PFSK-1 (cell line): ENCODE measurements around the gene SDCCAG8.

Experiments used
- FOXP2 ChIP-seq: optimal IDR thresholded peaks from 2 replicates; pipeline ENCODE3; 2011; ENCODE audit warnings: borderline replicate concordance, control low read depth, inconsistent platforms; ENCODE audit not compliant: insufficient read depth; ENCODE audit errors: extremely low read length, extremely low read depth
- POLR2AphosphoS5 ChIP-seq: IDR thresholded peaks from 2 replicates; pipeline ENCODE4 v1.6.1; 2012; ENCODE audit warnings: low read depth, mild to moderate bottlenecking, control low read depth, low read length, moderate library complexity
- REST ChIP-seq, 2 experiments: IDR thresholded peaks; 2 replicates each; pipeline versions ENCODE4 v1.6.1 to v1.8.0; 2011 to 2012; ENCODE audit warnings: low read depth in 2 of 2, low read length in 2 of 2, control low read depth in 1 of 2, inconsistent platforms in 1 of 2, mild to moderate bottlenecking in 1 of 2, moderate library complexity in 1 of 2; ENCODE audit not compliant: insufficient read depth in 1 of 2
- SIN3A ChIP-seq: IDR thresholded peaks from 2 replicates; pipeline ENCODE4 v1.6.1; 2012; ENCODE audit warnings: mild to moderate bottlenecking, low read length, moderate library complexity, borderline replicate concordance; ENCODE audit not compliant: insufficient read depth
- TAF1 ChIP-seq: IDR thresholded peaks from 2 replicates; pipeline ENCODE4 v1.6.1; 2012; ENCODE audit warnings: low read length, control low read depth, borderline replicate concordance; ENCODE audit not compliant: insufficient read depth

Gene SDCCAG8

GRCh38 chr1:243411472-243411871, 155.6 kb downstream of the SDCCAG8 start:
- TF ChIP-seq SIN3A (no peak), FOXP2 (no peak), REST (IDR thresholded peaks at IDR 0.05; ENCODE audit: insufficient read depth in 1 of 2, low read depth in 2 of 2, low read length in 2 of 2) (no peak), TAF1 (no peak), POLR2AphosphoS5 (no peak)

- TF ChIP-seq POLR2AphosphoS5 (no peak), FOXP2 (no peak), TAF1 (no peak), REST (IDR thresholded peaks at IDR 0.05; ENCODE audit: insufficient read depth in 1 of 2, low read depth in 2 of 2, low read length in 2 of 2) (no peak), SIN3A (no peak)
Measured at GRCh38 chr1:243413431-243414151, 157.8 kb downstream of the SDCCAG8 start.

DNA sequence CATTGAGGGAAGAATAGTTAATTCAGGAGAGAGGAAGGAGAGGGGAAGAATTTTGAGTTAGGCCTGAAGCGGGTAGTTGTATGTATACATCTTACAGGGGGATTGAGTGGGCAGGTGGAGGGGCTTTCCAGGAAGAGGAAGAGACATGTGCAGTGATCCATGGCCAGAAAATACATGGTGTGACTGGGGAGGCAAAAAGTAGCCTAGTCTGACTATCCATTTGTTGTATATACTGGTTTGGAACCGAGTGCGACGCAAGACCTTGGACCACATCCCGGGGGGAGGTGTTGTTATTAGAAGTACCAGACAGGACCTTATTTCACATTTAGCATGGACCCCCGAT, 158.3 kb downstream of the SDCCAG8 start:
- TF ChIP-seq POLR2AphosphoS5, result no peak
- no peak for TF ChIP-seq REST (IDR thresholded peaks at IDR 0.05; ENCODE audit: insufficient read depth in 1 of 2, low read depth in 2 of 2, low read length in 2 of 2)
- no peak for TF ChIP-seq TAF1
- TF ChIP-seq SIN3A, result no peak
- TF ChIP-seq FOXP2, result no peak

GRCh38 chr1:243415663-243416408, 160.0 kb downstream of the SDCCAG8 start:
- TF ChIP-seq FOXP2 (no peak), REST (IDR thresholded peaks at IDR 0.05; ENCODE audit: insufficient read depth in 1 of 2, low read depth in 2 of 2, low read length in 2 of 2) (no peak), TAF1 (no peak), POLR2AphosphoS5 (no peak), SIN3A (no peak)
